Measurements from ENCODE around the gene AP1M1.

DNA sequence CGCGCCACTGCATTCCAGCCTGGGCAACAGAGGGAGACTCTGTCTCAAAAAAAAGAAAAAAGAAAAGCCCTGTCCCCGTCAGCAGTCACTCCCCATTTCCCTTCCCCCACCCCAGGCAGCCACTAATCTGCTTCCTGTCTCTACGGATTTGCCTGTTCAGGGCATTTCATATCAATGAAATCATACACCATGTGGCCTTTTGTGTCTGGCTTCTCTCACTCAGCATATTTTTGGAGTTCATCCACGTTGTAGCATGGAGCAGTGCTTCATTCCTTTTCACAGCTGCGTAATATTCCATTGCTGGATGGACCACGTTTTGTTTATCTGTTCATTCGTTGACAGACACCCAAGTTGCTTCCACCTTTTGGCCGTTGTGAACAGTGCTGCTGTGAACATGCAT is 90.8 kb downstream of the AP1M1 start:
- TF ChIP-seq POLR2A (IDR thresholded peaks at IDR 0.05), result no peak
- TF ChIP-seq, protein P1, sequence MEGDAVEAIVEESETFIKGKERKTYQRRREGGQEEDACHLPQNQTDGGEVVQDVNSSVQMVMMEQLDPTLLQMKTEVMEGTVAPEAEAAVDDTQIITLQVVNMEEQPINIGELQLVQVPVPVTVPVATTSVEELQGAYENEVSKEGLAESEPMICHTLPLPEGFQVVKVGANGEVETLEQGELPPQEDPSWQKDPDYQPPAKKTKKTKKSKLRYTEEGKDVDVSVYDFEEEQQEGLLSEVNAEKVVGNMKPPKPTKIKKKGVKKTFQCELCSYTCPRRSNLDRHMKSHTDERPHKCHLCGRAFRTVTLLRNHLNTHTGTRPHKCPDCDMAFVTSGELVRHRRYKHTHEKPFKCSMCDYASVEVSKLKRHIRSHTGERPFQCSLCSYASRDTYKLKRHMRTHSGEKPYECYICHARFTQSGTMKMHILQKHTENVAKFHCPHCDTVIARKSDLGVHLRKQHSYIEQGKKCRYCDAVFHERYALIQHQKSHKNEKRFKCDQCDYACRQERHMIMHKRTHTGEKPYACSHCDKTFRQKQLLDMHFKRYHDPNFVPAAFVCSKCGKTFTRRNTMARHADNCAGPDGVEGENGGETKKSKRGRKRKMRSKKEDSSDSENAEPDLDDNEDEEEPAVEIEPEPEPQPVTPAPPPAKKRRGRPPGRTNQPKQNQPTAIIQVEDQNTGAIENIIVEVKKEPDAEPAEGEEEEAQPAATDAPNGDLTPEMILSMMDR (IDR thresholded peaks at IDR 0.05), result no peak

Measured in tibial nerve (tissue), 3 donors.